K562 (cell line): ENCODE data around the gene ZNF778. TPM values are rescaled to one million over a fixed set of nuclear protein-coding genes. Genes with fewer than 3 reads are reported as not detected.

Source experiments
- ARID1B ChIP-seq: fragments of 450-650 bp; IDR thresholded peaks from 2 replicates; pipeline ENCODE4 v1.6.1; 2016; ENCODE audit warnings: antibody characterized with exemption, mild to moderate bottlenecking, inconsistent platforms
- ASH1L ChIP-seq: fragments of 450-650 bp; IDR thresholded peaks from 2 replicates; pipeline ENCODE4 v1.6.1; 2018; ENCODE audit warnings: borderline replicate concordance, mild to moderate bottlenecking, low read depth; ENCODE audit not compliant: partially characterized antibody
- GABPB1 ChIP-seq: sonication (generic); formaldehyde crosslinking; IDR thresholded peaks from 2 replicates; pipeline ENCODE4 v1.8.0; 2022; ENCODE audit warnings: mild to moderate bottlenecking, missing genetic modification reagents
- MITF ChIP-seq: IDR thresholded peaks from 2 replicates; pipeline ENCODE4 v1.6.1; 2014; ENCODE audit warnings: antibody characterized with exemption
- NCOA6 ChIP-seq: fragments of 450-650 bp; IDR thresholded peaks from 2 replicates; pipeline ENCODE4 v1.6.1; 2017; ENCODE audit warnings: mild to moderate bottlenecking
- PML ChIP-seq: IDR thresholded peaks from 2 replicates; pipeline ENCODE4 v1.6.1; 2012; ENCODE audit warnings: low read length, inconsistent platforms
- RBM22 ChIP-seq: fragments of 200-400 bp; formaldehyde crosslinking; IDR thresholded peaks from 2 replicates; pipeline ENCODE4 v1.6.1; 2018; ENCODE audit warnings: low read length, low read depth; ENCODE audit not compliant: poor library complexity, severe bottlenecking
- SP1 ChIP-seq: sonication (generic); formaldehyde crosslinking; IDR thresholded peaks from 2 replicates; pipeline ENCODE4 v1.8.1; 2022; ENCODE audit warnings: mild to moderate bottlenecking, missing genetic modification reagents
- TEAD4 ChIP-seq, 2 experiments: sonication (generic) in 1 of 2; formaldehyde crosslinking in 1 of 2; IDR thresholded peaks; 2 replicates each; pipeline versions ENCODE4 v1.6.1 to v1.8.0; 2012 to 2022; ENCODE audit warnings: borderline replicate concordance in 1 of 2, inconsistent platforms in 1 of 2, low read length in 1 of 2, mild to moderate bottlenecking in 1 of 2, missing genetic modification reagents in 1 of 2
- TRIM24 ChIP-seq, 2 experiments: fragments of 450-650 bp; IDR thresholded peaks; 2 replicates each; pipeline ENCODE4 v1.6.1; 2016
- TSHZ1 ChIP-seq: fragments of 250-450 bp; sonication (Bioruptor Pico); IDR thresholded peaks from 2 replicates; pipeline ENCODE4 v1.4.0; 2020; ENCODE audit warnings: mild to moderate bottlenecking, moderate library complexity
- ZC3H8 ChIP-seq: fragments of 450-650 bp; IDR thresholded peaks from 2 replicates; pipeline ENCODE4 v1.6.1; 2017
- ZFPM2 ChIP-seq: fragments of 250-450 bp; sonication (Bioruptor Pico); IDR thresholded peaks from 2 replicates; pipeline ENCODE4 v1.5.1; 2022; ENCODE audit warnings: mild to moderate bottlenecking
- ZNF134 ChIP-seq: fragments of 250-450 bp; sonication (Bioruptor Pico); conservative IDR thresholded peaks from 2 replicates; pipeline ENCODE4 v1.4.0; 2020
- ZNF184 ChIP-seq: sonication (generic); formaldehyde crosslinking; IDR thresholded peaks from 2 replicates; pipeline ENCODE4 v1.5.0; 2020; ENCODE audit warnings: missing genetic modification reagents
- ZNF263 ChIP-seq: sonication (generic); formaldehyde crosslinking; IDR thresholded peaks from 2 replicates; pipeline ENCODE4 v1.8.0; 2022; ENCODE audit warnings: mild to moderate bottlenecking, missing genetic modification reagents, borderline replicate concordance
- ZNF274 ChIP-seq: IDR thresholded peaks from 2 replicates; pipeline ENCODE4 v1.6.1; 2011; ENCODE audit warnings: low read depth, mild to moderate bottlenecking, low read length, moderate library complexity, borderline replicate concordance
- ZNF324 ChIP-seq: fragments of 250-450 bp; sonication (Bioruptor Pico); IDR thresholded peaks from 2 replicates; pipeline ENCODE4 v1.4.0; 2020; ENCODE audit warnings: mild to moderate bottlenecking
- ZNF79 ChIP-seq: fragments of 250-450 bp; sonication (Bioruptor Pico); IDR thresholded peaks from 2 replicates; pipeline ENCODE4 v1.4.0; 2020; ENCODE audit warnings: low read depth, mild to moderate bottlenecking, moderate library complexity
- ZNF830 ChIP-seq: fragments of 250-450 bp; sonication (Bioruptor Pico); IDR thresholded peaks from 2 replicates; pipeline ENCODE4 v1.5.0; 2021; ENCODE audit warnings: mild to moderate bottlenecking
- polyA plus RNA-seq, 8 experiments: library from polyadenylated mRNA; depleted of rRNA in 4 of 8; stranded (reverse) in 5 of 8; unstranded in 3 of 8; fragments of >200 nt; fragmentation: Nextera tagmentation in 2 of 8; fragmentation: Illumina TruSeq in 1 of 8; extraction: Ambion mirVana in 2 of 8; extraction: Trizol in 1 of 8; gene quantifications; 2 replicates each; pipeline versions ENCODE4 v1.2.1 to v1.2.3, GENCODE V29; 2011 to 2014; ENCODE audit warnings: inconsistent platforms in 1 of 8, missing spikeins in 1 of 8
- total RNA-seq, 7 experiments: library from RNA; depleted of rRNA in 6 of 7; stranded (reverse); fragments of >200 nt in 6 of 7; fragmentation: Illumina TruSeq in 2 of 7; extraction: Trizol in 2 of 7; gene quantifications; 2 replicates each; pipeline versions ENCODE4 v1.2.1 to v1.2.3, GENCODE V29; 2011 to 2021; ENCODE audit warnings: low replicate concordance in 1 of 7

ZNF778 gene
- total and polyA plus RNA-seq, 9 of the 15 experiments (the other 6 are each of a cell fraction or from before 2014, with no cell fraction given): 0.70 to 60.6 (median 7.5) TPM

GRCh38 chr16:89241187-89242007, 23.9 kb downstream of the ZNF778 start (continued):
- no peak for TF ChIP-seq TSHZ1
- peak; percentile 87 for TF ChIP-seq ZNF263
- TF ChIP-seq PML: peak; percentile 78
- no peak for TF ChIP-seq ZC3H8
- no peak for TF ChIP-seq ZFPM2 (CRISPR knock-in tag)
- TF ChIP-seq ZNF830: 0 out of 2 replicates have a peak, but pooled peaks have one; percentile 37
- TF ChIP-seq TRIM24 (IDR thresholded peaks at IDR 0.05): peak in 1 of 2 experiments; percentile 80; a peak in 2 of 4 replicates
- no peak for TF ChIP-seq ZNF184 (CRISPR knock-in tag)
- TF ChIP-seq RBM22: peak; percentile 64
- TF ChIP-seq GABPB1 (CRISPR knock-in tag): peak; percentile 99
- TF ChIP-seq ZNF134: no peak
- TF ChIP-seq ASH1L: peak; percentile 37
- TF ChIP-seq MITF: no peak
- no peak for TF ChIP-seq TEAD4 (IDR thresholded peaks at IDR 0.05; ENCODE audit: low read length)
- TF ChIP-seq TEAD4 (CRISPR knock-in tag; IDR thresholded peaks at IDR 0.05; ENCODE audit: borderline replicate concordance): no peak
- TF ChIP-seq ZNF274: no peak
- peak; percentile 85 for TF ChIP-seq SP1 (CRISPR knock-in tag)
- TF ChIP-seq ZNF324 (CRISPR knock-in tag): 0 out of 2 replicates have a peak, but pooled peaks have one; percentile 36
- TF ChIP-seq ZNF79 (CRISPR knock-in tag): no peak
- no peak for TF ChIP-seq NCOA6
- TF ChIP-seq ARID1B: no peak
